Muscle of arm (tissue), 14 donors: ENCODE data around the gene KLRB1. TPM values are rescaled to one million over a fixed set of nuclear protein-coding genes. Genes with fewer than 3 reads are reported as not detected.
"Not testable (repeated sequence)": the region's sequence is repeated elsewhere in the genome, so short reads cannot be mapped to it uniquely, and the experiment has no call there.

Source experiments
- DNase-seq: peaks from one replicate; pipeline ENCODE4 v3.0.0-alpha.2; 2013
- long read RNA-seq, 11 donors: transcript quantifications; one replicate each; lab custom pipeline, GENCODE V29; 2026
- polyA plus RNA-seq, 12 donors: library from polyadenylated mRNA; unstranded; fragments of 120-200 nt; gene quantifications; one replicate each; pipeline ENCODE4 v1.2.1, GENCODE V29; 2013; ENCODE audit not compliant: insufficient read length in 12 of 12

Gene KLRB1
- 1 to 10 TPM in 3 of 12 donors, under 1 TPM in 7, not detected in 2; 0.14 to 2.0 (median 0.81) TPM for polyA plus RNA-seq
- long read RNA-seq, donor 1, partial matches to known transcripts = 0 of 1 reads
- long read RNA-seq, donor 1, other reads (novel, unspliced or antisense) = 0 of 1 reads
- long read RNA-seq, donor 2 = 0 reads
- long read RNA-seq, donor 3 = 0 reads
- long read RNA-seq, donor 4 = 0 reads
- long read RNA-seq, donor 5 = 0 reads
- long read RNA-seq, donor 6 = 0 reads
- long read RNA-seq, donor 7, partial matches to known transcripts = 0 of 1 reads
- long read RNA-seq, donor 7, other reads (novel, unspliced or antisense) = 0 of 1 reads
- long read RNA-seq, donor 8, partial matches to known transcripts = 0 of 2 reads
- long read RNA-seq, donor 8, other reads (novel, unspliced or antisense) = 0 of 2 reads
- long read RNA-seq, donor 9, partial matches to known transcripts = 0 of 1 reads
- long read RNA-seq, donor 9, other reads (novel, unspliced or antisense) = 0 of 1 reads
- long read RNA-seq, donor 10, partial matches to known transcripts = 0 of 1 reads
- long read RNA-seq, donor 10, other reads (novel, unspliced or antisense) = 0 of 1 reads
- long read RNA-seq, donor 11 = 0 reads

- DNase-seq = no peak
Measured at GRCh38 chr12:9607716-9608115, at the start of gene KLRB1. Gene KLRB1 (minus strand): TSS chr12:9607916. CDS start chr12:9607839, 77 bp downstream.

- no peak for DNase-seq
Measured at GRCh38 chr12:9651265-9651729, 43.6 kb upstream of the KLRB1 start.

- no peak for DNase-seq
Measured at GRCh38 chr12:9650151-9650576, 42.4 kb upstream of the KLRB1 start.

- DNase-seq = no peak
Measured at GRCh38 chr12:9649532-9649940, 41.8 kb upstream of the KLRB1 start.

GRCh38 chr12:9648701-9649531 is 41.2 kb upstream of the KLRB1 start:
- no peak for DNase-seq

GRCh38 chr12:9647825-9648700 is 40.3 kb upstream of the KLRB1 start:
- DNase-seq = peak; percentile 88

GRCh38 chr12:9646794-9647781 is 39.4 kb upstream of the KLRB1 start:
- DNase-seq = no peak

- DNase-seq = not testable (repeated sequence)
Measured at GRCh38 chr12:9644985-9645551, 37.4 kb upstream of the KLRB1 start.

- DNase-seq = no peak
Measured at GRCh38 chr12:9643266-9643660, 35.5 kb upstream of the KLRB1 start.

GRCh38 chr12:9642606-9643265 is 35.0 kb upstream of the KLRB1 start:
- no peak for DNase-seq

- DNase-seq = no peak
Measured at GRCh38 chr12:9640024-9640423, 32.3 kb upstream of the KLRB1 start.

GRCh38 chr12:9636851-9637206 is 29.1 kb upstream of the KLRB1 start:
- no peak for DNase-seq

GRCh38 chr12:9636150-9636850 is 28.6 kb upstream of the KLRB1 start:
- DNase-seq = no peak

- no peak for DNase-seq
Measured at GRCh38 chr12:9634969-9635754, 27.4 kb upstream of the KLRB1 start.

GRCh38 chr12:9634177-9634803 is 26.6 kb upstream of the KLRB1 start:
- no peak for DNase-seq

GRCh38 chr12:9632766-9633165 is 25.1 kb upstream of the KLRB1 start:
- DNase-seq = no peak

GRCh38 chr12:9626821-9627220 is 19.1 kb upstream of the KLRB1 start:
- no peak for DNase-seq
